Gastrocnemius medialis (tissue), 4 donors: Measurements from ENCODE around the gene ATP2A1.

ENCODE experiments used
- POLR2A ChIP-seq, 2 donors: fragments of 450-650 bp; IDR thresholded peaks; one replicate each; pipeline ENCODE4 v1.6.1; 2017; ENCODE audit warnings: antibody characterized with exemption in 2 of 2, mild to moderate bottlenecking in 2 of 2, moderate library complexity in 2 of 2
- TF ChIP-seq, protein P1 (sequence below), 5 experiments: fragments of 450-650 bp in 3 of 5; fragments of 200-600 bp in 2 of 5; sonication (generic) in 2 of 5; IDR thresholded peaks in 4 of 5; conservative IDR thresholded peaks in 1 of 5; 1 replicate in 4 of 5; 2 replicates in 1 of 5; pipeline ENCODE4 v1.5.1; 2016 to 2019; ENCODE audit warnings: antibody characterized with exemption in 5 of 5, mild to moderate bottlenecking in 3 of 5, moderate library complexity in 3 of 5

DNA sequence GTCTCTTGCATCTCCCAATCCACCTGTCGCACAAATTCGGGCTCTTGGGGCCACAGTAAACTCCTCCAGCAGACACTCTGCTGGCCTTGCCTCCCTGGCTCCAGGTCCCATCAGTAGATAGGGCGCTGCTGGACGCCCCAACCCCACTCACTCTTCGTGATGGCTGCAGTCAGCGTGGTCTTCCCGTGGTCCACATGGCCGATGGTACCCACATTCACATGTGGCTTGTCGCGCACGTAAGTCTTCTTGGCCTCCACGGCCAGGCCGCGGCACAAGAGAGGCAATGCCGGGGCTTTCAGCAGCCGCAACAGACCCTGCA, 32.6 kb upstream of the ATP2A1 start:
- no peak for TF ChIP-seq POLR2A (IDR thresholded peaks at IDR 0.05)
- TF ChIP-seq, protein P1, sequence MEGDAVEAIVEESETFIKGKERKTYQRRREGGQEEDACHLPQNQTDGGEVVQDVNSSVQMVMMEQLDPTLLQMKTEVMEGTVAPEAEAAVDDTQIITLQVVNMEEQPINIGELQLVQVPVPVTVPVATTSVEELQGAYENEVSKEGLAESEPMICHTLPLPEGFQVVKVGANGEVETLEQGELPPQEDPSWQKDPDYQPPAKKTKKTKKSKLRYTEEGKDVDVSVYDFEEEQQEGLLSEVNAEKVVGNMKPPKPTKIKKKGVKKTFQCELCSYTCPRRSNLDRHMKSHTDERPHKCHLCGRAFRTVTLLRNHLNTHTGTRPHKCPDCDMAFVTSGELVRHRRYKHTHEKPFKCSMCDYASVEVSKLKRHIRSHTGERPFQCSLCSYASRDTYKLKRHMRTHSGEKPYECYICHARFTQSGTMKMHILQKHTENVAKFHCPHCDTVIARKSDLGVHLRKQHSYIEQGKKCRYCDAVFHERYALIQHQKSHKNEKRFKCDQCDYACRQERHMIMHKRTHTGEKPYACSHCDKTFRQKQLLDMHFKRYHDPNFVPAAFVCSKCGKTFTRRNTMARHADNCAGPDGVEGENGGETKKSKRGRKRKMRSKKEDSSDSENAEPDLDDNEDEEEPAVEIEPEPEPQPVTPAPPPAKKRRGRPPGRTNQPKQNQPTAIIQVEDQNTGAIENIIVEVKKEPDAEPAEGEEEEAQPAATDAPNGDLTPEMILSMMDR (IDR thresholded peaks at IDR 0.05 in 4 of 5, conservative IDR thresholded peaks at IDR 0.05 in 1 of 5): no peak
